ENCODE results near the gene FDXR.
"Not testable (repeated sequence)": the region's sequence is repeated elsewhere in the genome, so short reads cannot be mapped to it uniquely, and the experiment has no call there.

The FDXR gene

GRCh38 chr17:74872313-74873036 is at the start of gene FDXR:
FDXR (minus strand) TSS chr17:74872994; CDS start chr17:74872944, 50 bp downstream.
- DNase-seq = no peak

- DNase-seq = no peak
Measured at GRCh38 chr17:74922172-74922571, 49.4 kb upstream of the FDXR start.

- DNase-seq = no peak
Measured at GRCh38 chr17:74921769-74922168, 49.0 kb upstream of the FDXR start.

- DNase-seq = no peak
Measured at GRCh38 chr17:74921026-74921681, 48.4 kb upstream of the FDXR start.

GRCh38 chr17:74920642-74921025 is 47.8 kb upstream of the FDXR start:
- no peak for DNase-seq

- no peak for DNase-seq
Measured at GRCh38 chr17:74920306-74920620, 47.5 kb upstream of the FDXR start.

- DNase-seq = peak; percentile 36
Measured at GRCh38 chr17:74919440-74920305, 46.9 kb upstream of the FDXR start.

GRCh38 chr17:74918906-74919305 is 46.1 kb upstream of the FDXR start:
- no peak for DNase-seq

- DNase-seq = no peak
Measured at GRCh38 chr17:74917430-74917829, 44.6 kb upstream of the FDXR start.

GRCh38 chr17:74916851-74917199 is 44.0 kb upstream of the FDXR start:
- DNase-seq = no peak

- DNase-seq = no peak
Measured at GRCh38 chr17:74916136-74916850, 43.5 kb upstream of the FDXR start.

GRCh38 chr17:74911423-74911822 is 38.6 kb upstream of the FDXR start:
- not testable (repeated sequence) for DNase-seq

- DNase-seq = not testable (repeated sequence)
Measured at GRCh38 chr17:74909097-74909496, 36.3 kb upstream of the FDXR start.

- no peak for DNase-seq
Measured at GRCh38 chr17:74907012-74907411, 34.2 kb upstream of the FDXR start.

- not testable (repeated sequence) for DNase-seq
Measured at GRCh38 chr17:74906214-74906793, 33.5 kb upstream of the FDXR start.

GRCh38 chr17:74904687-74905409 is 32.1 kb upstream of the FDXR start:
- DNase-seq = no peak

- DNase-seq = no peak
Measured at GRCh38 chr17:74903671-74904070, 30.9 kb upstream of the FDXR start.

- no peak for DNase-seq
Measured at GRCh38 chr17:74903034-74903433, 30.2 kb upstream of the FDXR start.

- DNase-seq = no peak
Measured at GRCh38 chr17:74901353-74902135, 28.8 kb upstream of the FDXR start.

GRCh38 chr17:74900208-74900607 is 27.4 kb upstream of the FDXR start:
- no peak for DNase-seq

- DNase-seq = no peak
Measured at GRCh38 chr17:74898376-74898946, 25.7 kb upstream of the FDXR start.

All from HCEC 1CT (cell line).